ENCODE results near the gene EI24.

DNA sequence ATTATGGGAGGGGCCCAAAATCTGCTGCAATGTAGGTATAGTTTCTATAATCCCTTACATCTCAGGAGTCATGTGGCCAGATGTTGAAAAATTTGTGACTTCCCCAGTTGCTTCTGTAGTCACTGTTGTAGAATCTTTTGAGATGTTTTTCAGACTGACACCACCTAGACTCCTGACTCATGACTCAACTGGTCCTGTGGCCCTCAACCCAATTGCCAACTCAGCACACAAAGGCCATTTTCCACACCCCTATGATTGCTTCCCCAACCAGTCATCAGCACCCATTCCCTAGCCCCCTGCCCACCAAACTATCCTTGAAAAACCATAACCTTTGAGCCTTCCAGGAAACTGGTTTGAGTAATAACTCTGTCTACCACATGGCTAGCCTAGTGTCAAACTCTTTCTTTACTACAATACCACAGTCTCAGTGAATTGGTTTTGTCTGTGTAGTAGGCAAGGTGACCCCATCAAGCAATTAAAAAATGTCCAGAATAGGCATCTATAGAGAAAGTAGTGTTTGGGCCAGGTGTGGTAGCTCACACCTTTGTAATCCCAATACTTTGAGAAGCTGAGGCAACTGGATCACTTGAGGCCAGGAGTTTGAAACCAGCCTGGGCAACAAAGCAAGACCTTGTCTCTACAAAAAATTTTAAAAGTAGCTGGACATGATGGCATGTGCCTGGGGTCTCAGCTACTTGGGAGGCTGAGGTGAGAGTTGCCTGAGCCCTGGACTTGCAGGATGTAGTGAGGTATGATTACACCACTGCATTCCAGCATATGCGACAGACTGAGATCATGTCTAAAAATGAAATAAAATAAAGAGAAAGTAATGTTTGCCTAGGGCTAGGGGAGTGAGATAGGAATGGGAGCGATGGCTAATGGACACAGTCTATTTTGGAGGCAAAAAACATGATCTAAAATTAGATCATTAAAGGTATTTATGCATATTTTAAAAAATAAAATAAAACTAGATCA is 49.1 kb upstream of the EI24 start:
- TF ChIP-seq, protein P1, sequence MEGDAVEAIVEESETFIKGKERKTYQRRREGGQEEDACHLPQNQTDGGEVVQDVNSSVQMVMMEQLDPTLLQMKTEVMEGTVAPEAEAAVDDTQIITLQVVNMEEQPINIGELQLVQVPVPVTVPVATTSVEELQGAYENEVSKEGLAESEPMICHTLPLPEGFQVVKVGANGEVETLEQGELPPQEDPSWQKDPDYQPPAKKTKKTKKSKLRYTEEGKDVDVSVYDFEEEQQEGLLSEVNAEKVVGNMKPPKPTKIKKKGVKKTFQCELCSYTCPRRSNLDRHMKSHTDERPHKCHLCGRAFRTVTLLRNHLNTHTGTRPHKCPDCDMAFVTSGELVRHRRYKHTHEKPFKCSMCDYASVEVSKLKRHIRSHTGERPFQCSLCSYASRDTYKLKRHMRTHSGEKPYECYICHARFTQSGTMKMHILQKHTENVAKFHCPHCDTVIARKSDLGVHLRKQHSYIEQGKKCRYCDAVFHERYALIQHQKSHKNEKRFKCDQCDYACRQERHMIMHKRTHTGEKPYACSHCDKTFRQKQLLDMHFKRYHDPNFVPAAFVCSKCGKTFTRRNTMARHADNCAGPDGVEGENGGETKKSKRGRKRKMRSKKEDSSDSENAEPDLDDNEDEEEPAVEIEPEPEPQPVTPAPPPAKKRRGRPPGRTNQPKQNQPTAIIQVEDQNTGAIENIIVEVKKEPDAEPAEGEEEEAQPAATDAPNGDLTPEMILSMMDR (IDR thresholded peaks at IDR 0.05; ENCODE audit: insufficient read depth, low read length, poor library complexity, severe bottlenecking) = no peak
- no peak for TF ChIP-seq EZH2phosphoT487 (conservative IDR thresholded peaks at IDR 0.05; ENCODE audit: low read length)
